Measurements from ENCODE around the gene EPB41L5. TPM values are rescaled to one million over a fixed set of nuclear protein-coding genes. Genes with fewer than 3 reads are reported as not detected.
"Not testable (repeated sequence)": the region's sequence is repeated elsewhere in the genome, so short reads cannot be mapped to it uniquely, and the experiment has no call there.

The EPB41L5 gene
- total RNA-seq, 2 donors from 2014 or later: 3.2 to 9.2 TPM

- H3K9me3 Mint-ChIP-seq: no peaks in the 10 kb centered on the region
- DNase-seq (ENCODE audit: low spot score in 2 of 2) (no peak), ATAC-seq (no peak)
- no peak overlapping the region for H3K27ac Mint-ChIP-seq
- peaks cover 5 to 6% of the 10 kb centered on the region in 2 donors for H3K36me3 Mint-ChIP-seq
Measured at GRCh38 chr2:120059483-120059882, 46.6 kb downstream of the EPB41L5 start.

- Mint-ChIP-seq H3K9me3 (no peaks in the 10 kb centered on the region), H3K27ac (no peak overlapping the region), H3K36me3 (peaks cover 5 to 6% of the 10 kb centered on the region in 2 donors)
- ATAC-seq (no peak), DNase-seq (ENCODE audit: low spot score in 2 of 2) (no peak)
Measured at GRCh38 chr2:120060088-120060623, 47.3 kb downstream of the EPB41L5 start.

- H3K9me3 Mint-ChIP-seq: no peaks in the 10 kb centered on the region
- ATAC-seq: no peak
Measured at GRCh38 chr2:120064664-120065063, 51.8 kb downstream of the EPB41L5 start.

GRCh38 chr2:120066800-120067547, 54.1 kb downstream of the EPB41L5 start:
- Mint-ChIP-seq H3K27ac (no peak overlapping the region), H3K9me3 (no peaks in the 10 kb centered on the region), H3K36me3 (peaks cover 0 to 5% of the 10 kb centered on the region in 2 donors)
- ATAC-seq (no peak), DNase-seq (ENCODE audit: low spot score in 2 of 2) (no peak)

More at GRCh38 chr2:120064664-120065063, 51.8 kb downstream of the EPB41L5 start:
- Mint-ChIP-seq H3K27ac (no peak overlapping the region), H3K36me3 (peaks cover 0 to 4% of the 10 kb centered on the region in 2 donors)
- no peak for DNase-seq (ENCODE audit: low spot score in 2 of 2)

- H3K36me3 Mint-ChIP-seq; ATAC-seq; DNase-seq (ENCODE audit: low spot score in 2 of 2); H3K27ac Mint-ChIP-seq; H3K9me3 Mint-ChIP-seq: not testable (repeated sequence)
Measured at GRCh38 chr2:120068040-120068658, 55.3 kb downstream of the EPB41L5 start.

GRCh38 chr2:120075545-120075944, 62.7 kb downstream of the EPB41L5 start:
- H3K36me3 Mint-ChIP-seq: no peaks in the 10 kb centered on the region
- ATAC-seq (no peak), DNase-seq (ENCODE audit: low spot score in 2 of 2) (no peak)
- H3K9me3 Mint-ChIP-seq: peaks cover 0 to 4% of the 10 kb centered on the region in 2 donors
- H3K27ac Mint-ChIP-seq: no peak overlapping the region

- peaks cover 0 to 1% of the 10 kb centered on the region in 2 donors for H3K36me3 Mint-ChIP-seq
- DNase-seq (ENCODE audit: low spot score in 2 of 2) (no peak), ATAC-seq (no peak)
- H3K9me3 Mint-ChIP-seq: peaks cover 0 to 4% of the 10 kb centered on the region in 2 donors
- H3K27ac Mint-ChIP-seq: no peak overlapping the region
Measured at GRCh38 chr2:120077896-120078295, 65.0 kb downstream of the EPB41L5 start.

- Mint-ChIP-seq H3K9me3 (peaks cover 0 to 4% of the 10 kb centered on the region in 2 donors), H3K27ac (no peak overlapping the region)
- ATAC-seq: no peak
Measured at GRCh38 chr2:120079647-120080046, 66.8 kb downstream of the EPB41L5 start.

GRCh38 chr2:120091436-120091835, 78.6 kb downstream of the EPB41L5 start:
- H3K36me3 Mint-ChIP-seq: peaks cover 0 to 7% of the 10 kb centered on the region in 2 donors
- no peaks in the 10 kb centered on the region for H3K9me3 Mint-ChIP-seq
- H3K27ac Mint-ChIP-seq: no peak overlapping the region
- ATAC-seq (no peak), DNase-seq (ENCODE audit: low spot score in 2 of 2) (no peak)

More at GRCh38 chr2:120079647-120080046, 66.8 kb downstream of the EPB41L5 start:
- peaks cover 0 to 6% of the 10 kb centered on the region in 2 donors for H3K36me3 Mint-ChIP-seq
- DNase-seq (ENCODE audit: low spot score in 2 of 2): no peak

GRCh38 chr2:120094795-120095194, 81.9 kb downstream of the EPB41L5 start:
- DNase-seq (ENCODE audit: low spot score in 2 of 2): no peak
- Mint-ChIP-seq H3K36me3 (peaks cover 4 to 7% of the 10 kb centered on the region in 2 donors), H3K9me3 (no peaks in the 10 kb centered on the region), H3K27ac (no peak overlapping the region)
- ATAC-seq: no peak

GRCh38 chr2:120100627-120101026, 87.8 kb downstream of the EPB41L5 start:
- H3K9me3 Mint-ChIP-seq: no peaks in the 10 kb centered on the region
- peaks cover 0 to 9% of the 10 kb centered on the region in 2 donors for H3K36me3 Mint-ChIP-seq
- H3K27ac Mint-ChIP-seq: no peak overlapping the region
- DNase-seq (ENCODE audit: low spot score in 2 of 2): no peak
- ATAC-seq: no peak

GRCh38 chr2:120103723-120104467, 91.0 kb downstream of the EPB41L5 start:
- Mint-ChIP-seq H3K27ac (no peak overlapping the region), H3K36me3 (peaks cover 0 to 9% of the 10 kb centered on the region in 2 donors), H3K9me3 (peaks cover under 1 to 3% of the 10 kb centered on the region in 2 donors)
- ATAC-seq: peak in 1 of 2 donors; percentile 52
- DNase-seq (ENCODE audit: low spot score in 2 of 2): no peak

GRCh38 chr2:120104772-120105171, 91.9 kb downstream of the EPB41L5 start:
- Mint-ChIP-seq H3K27ac (no peak overlapping the region), H3K36me3 (peaks cover 0 to 18% of the 10 kb centered on the region in 2 donors), H3K9me3 (peaks cover 6 to 11% of the 10 kb centered on the region in 2 donors)
- DNase-seq (ENCODE audit: low spot score in 2 of 2): no peak
- no peak for ATAC-seq

- Mint-ChIP-seq H3K27ac (no peak overlapping the region), H3K36me3 (peaks cover 0 to 18% of the 10 kb centered on the region in 2 donors), H3K9me3 (peaks cover 6 to 11% of the 10 kb centered on the region in 2 donors)
- no peak for ATAC-seq
- no peak for DNase-seq (ENCODE audit: low spot score in 2 of 2)
Measured at GRCh38 chr2:120105360-120105759, 92.5 kb downstream of the EPB41L5 start.

- peaks cover 6 to 11% of the 10 kb centered on the region in 2 donors for H3K9me3 Mint-ChIP-seq
- peaks cover 0 to 18% of the 10 kb centered on the region in 2 donors for H3K36me3 Mint-ChIP-seq
- H3K27ac Mint-ChIP-seq: no peak overlapping the region
- ATAC-seq (no peak), DNase-seq (ENCODE audit: low spot score in 2 of 2) (no peak)
Measured at GRCh38 chr2:120108049-120108448, 95.2 kb downstream of the EPB41L5 start.

- peak overlapping the region in 1 of 2 donors; percentile 79 for H3K27ac Mint-ChIP-seq
- peaks cover 6 to 11% of the 10 kb centered on the region in 2 donors for H3K9me3 Mint-ChIP-seq
- ATAC-seq (no peak), DNase-seq (ENCODE audit: low spot score in 2 of 2) (no peak)
- H3K36me3 Mint-ChIP-seq: peaks cover 0 to 18% of the 10 kb centered on the region in 2 donors
Measured at GRCh38 chr2:120108749-120109148, 95.9 kb downstream of the EPB41L5 start.
